GM12891 (cell line): ENCODE measurements around the gene TMEM91.

Source experiments
- POLR2A ChIP-seq: IDR thresholded peaks from 2 replicates; pipeline ENCODE4 v1.6.1; 2011; ENCODE audit warnings: low read depth, low read length, control low read depth
- POLR2AphosphoS5 ChIP-seq: IDR thresholded peaks from 2 replicates; pipeline ENCODE4 v1.6.1; 2011; ENCODE audit warnings: low read depth, low read length, control low read depth
- TAF1 ChIP-seq: IDR thresholded peaks from 2 replicates; pipeline ENCODE4 v1.6.1; 2011; ENCODE audit warnings: low read depth, low read length, control low read depth

- no peak for TF ChIP-seq POLR2A
- TF ChIP-seq TAF1: no peak
- no peak for TF ChIP-seq POLR2AphosphoS5
These were observed 43.9 kb upstream of the TMEM91 start for GRCh38 chr19:41332468-41332867.
